ENCODE results near the gene KRTAP4-7. TPM values are rescaled to one million over a fixed set of nuclear protein-coding genes. Genes with fewer than 3 reads are reported as not detected.
A peak's percentile ranks its signal among the peaks of the same experiment; 100 is the strongest.
"Not testable (repeated sequence)": the region's sequence is repeated elsewhere in the genome, so short reads cannot be mapped to it uniquely, and the experiment has no call there.

KRTAP4-7 gene
- total RNA-seq = not detected in 2 replicates

DNA sequence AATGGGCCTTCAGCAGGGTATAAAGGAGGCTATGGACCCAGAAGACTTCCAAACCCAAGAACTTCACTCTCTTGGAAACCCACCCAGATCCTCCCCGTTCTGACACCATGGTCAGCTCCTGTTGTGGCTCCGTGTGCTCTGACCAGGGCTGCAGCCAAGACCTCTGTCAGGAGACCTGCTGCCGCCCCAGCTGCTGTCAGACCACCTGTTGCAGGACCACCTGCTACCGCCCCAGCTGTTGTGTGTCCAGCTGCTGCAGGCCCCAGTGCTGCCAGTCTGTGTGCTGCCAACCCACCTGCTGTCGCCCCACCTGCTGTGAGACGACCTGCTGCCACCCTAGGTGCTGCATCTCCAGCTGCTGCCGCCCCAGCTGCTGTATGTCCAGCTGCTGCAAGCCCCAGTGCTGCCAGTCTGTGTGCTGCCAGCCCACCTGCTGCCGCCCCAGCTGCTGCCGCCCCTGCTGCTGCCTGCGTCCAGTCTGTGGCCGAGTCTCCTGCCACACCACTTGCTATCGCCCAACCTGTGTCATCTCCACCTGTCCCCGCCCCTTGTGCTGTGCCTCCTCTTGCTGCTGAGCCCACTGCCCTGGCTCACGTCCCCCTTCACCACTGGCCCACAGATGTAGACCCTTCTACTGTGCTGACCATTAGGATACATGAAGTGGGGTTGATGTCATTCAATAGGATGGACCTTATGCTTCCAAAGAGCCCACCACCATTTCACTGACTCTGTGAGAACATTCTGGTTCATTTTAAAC is at the start of gene KRTAP4-7:
KRTAP4-7 (plus strand) TSS at position 51 of the 757 bp plus-strand sequence; CDS start at position 108, 57 bp downstream.
- DNase-seq (ENCODE audit: low read depth in 2 of 2) = not testable (repeated sequence)

GRCh38 chr17:41034346-41034935 is 49.5 kb upstream of the KRTAP4-7 start, which contains the start of gene KRTAP1-3:
Gene KRTAP1-3, minus strand, starts transcription at chr17:41034874. Its CDS starts 53 bp downstream, at chr17:41034821.
- DNase-seq (ENCODE audit: low read depth in 2 of 2) = not testable (repeated sequence)

- DNase-seq (ENCODE audit: low read depth in 2 of 2) = no peak
Measured at GRCh38 chr17:41037853-41038350, 46.0 kb upstream of the KRTAP4-7 start.

DNA sequence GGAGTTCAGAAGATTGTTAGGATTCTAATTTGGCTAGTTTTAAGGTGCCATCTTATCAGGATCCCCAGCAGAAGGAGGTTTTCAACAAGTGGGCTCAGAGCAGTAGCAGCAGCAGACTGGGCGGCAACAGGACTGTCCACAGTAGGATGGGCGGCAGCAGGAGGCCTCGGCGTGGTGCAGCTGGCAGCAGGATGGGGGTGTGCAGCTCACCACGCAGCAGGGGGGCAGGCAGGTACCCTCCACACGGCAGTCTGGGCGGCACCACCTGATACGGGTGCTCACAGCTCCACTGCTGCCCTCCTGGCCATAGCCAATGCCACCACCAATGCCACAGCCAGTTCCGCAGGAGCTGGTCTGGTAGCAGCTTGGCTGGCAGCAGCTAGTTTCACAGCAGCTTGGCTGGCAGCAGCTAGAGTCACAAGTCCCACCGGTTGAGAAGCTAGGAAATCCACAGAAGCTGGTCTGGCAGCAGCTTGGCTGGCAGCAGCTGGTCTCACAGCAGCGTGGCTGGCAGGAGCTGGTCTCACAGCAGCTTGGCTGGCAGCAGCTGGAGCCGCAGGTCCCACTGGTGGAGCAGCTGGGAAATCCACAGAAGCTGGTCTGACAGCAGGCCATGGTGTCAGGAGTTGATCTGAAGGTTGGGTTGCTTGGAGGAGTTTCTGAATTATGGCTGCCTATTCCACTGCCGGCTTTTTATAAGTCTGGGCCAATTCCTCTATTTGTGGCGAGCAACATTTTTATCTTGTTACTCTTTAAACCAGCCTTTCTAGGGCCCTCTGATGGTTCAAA is 43.0 kb upstream of the KRTAP4-7 start, which contains the start of gene KRTAP1-1:
KRTAP1-1 (minus strand) TSS at position 668 of the 789 bp plus-strand sequence; CDS start at position 615, 53 bp downstream.
- DNase-seq (ENCODE audit: low read depth in 2 of 2) = not testable (repeated sequence)

GRCh38 chr17:41042953-41043352 is 41.0 kb upstream of the KRTAP4-7 start:
- DNase-seq (ENCODE audit: low read depth in 2 of 2) = no peak

DNA sequence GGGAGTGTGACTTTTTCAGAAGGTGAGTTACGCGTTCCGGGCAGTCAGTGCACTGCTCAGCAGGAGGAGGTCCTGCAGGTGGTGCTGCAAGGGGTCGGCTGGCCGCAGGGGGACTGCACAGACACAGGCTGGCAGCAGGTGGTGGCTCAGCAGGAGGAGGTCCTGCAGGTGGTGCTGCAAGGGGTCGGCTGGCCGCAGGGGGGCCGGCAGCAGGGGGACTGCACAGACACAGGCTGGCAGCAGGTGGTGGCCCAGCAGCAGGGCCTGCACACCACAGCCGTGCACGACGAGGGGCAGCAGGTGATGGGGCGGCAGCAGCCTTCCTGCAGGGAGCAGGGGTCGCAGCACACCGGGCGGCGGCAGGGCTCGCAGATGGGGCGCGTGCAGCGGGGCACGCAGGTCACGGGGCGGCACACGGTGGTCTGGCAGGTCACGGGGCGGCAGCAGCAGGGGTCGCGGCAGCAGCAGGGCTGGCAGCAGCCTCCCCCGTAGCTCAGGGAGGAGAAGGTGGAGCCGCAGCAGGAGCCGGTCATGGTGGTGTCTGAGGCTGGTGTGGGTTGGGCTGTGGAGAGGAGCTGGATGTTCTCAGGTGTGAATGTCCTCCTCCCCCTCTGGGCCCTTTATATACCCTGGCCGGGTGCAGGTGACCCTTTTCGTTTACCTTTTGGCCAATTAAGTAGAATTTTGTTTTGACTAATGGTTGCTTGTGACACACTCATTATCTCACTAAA is 37.0 kb upstream of the KRTAP4-7 start, which contains the start of gene KRTAP2-1:
KRTAP2-1 (minus strand) TSS at position 582 of the 731 bp plus-strand sequence; CDS start at position 533, 49 bp downstream.
- DNase-seq (ENCODE audit: low read depth in 2 of 2) = not testable (repeated sequence)

- DNase-seq (ENCODE audit: low read depth in 2 of 2) = peak in 1 of 2 donors; percentile 1
Measured at GRCh38 chr17:41048441-41048840, 35.5 kb upstream of the KRTAP4-7 start.

DNA sequence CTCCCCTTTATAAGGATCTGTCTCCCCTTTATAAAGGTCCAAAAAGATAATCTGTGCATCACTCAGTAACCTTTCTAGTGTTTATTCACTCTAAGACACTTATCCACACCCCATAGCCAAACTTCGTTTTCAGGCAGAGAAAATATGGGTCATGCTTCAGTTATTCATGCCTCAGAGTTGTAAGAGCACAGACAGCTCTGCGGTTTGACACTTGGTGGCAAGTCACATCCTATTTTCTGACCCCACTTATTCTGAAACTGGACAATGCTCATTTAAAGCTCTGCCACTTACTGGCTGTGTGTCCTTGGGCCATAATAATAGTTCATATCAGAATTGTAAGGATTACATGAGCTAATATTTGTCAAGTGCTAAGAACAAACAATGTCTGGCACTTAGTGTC is 34.8 kb upstream of the KRTAP4-7 start:
- peak in 1 of 2 donors; percentile 28 for DNase-seq (ENCODE audit: low read depth in 2 of 2)

DNA sequence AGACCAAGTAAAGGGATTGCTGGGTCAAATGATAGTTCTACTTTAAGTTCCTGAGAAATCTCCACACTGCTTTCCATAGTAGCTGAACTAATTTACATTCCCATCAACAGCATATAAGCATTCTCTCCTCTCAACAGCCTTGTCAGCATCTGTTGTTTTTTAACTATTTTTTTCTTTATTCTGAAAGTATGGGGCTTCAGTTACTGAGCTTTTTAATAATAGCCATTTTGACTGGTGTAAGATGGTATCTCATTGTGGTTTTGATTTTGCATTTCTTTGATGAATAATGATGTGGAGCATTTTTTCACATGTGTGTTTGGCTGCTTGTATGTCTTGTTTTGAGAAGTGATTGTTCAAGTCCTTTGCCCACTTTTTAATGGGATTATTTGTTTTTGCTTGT is 31.4 kb upstream of the KRTAP4-7 start:
- no peak for DNase-seq (ENCODE audit: low read depth in 2 of 2)

DNA sequence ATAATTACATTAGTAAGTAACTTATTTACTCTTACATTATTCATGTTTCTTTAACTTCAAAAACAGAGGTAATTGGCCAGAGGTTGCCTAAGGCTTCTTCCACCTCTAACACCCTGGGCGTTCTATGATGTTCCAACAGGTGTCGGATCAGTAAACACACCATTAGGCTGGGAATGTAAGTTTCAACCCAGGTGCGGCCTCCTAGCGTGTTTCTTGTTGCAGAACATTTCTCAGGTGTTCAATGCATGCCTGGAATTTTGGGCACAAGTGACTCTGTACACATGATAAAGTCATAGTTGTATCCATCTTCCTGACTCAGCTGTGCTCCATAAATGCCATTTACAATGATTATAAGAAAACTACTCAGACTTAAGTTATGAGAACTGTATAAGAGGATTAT is 29.9 kb upstream of the KRTAP4-7 start:
- DNase-seq (ENCODE audit: low read depth in 2 of 2) = no peak

GRCh38 chr17:41054556-41054955 is 29.4 kb upstream of the KRTAP4-7 start:
- DNase-seq (ENCODE audit: low read depth in 2 of 2) = not testable (repeated sequence)

DNA sequence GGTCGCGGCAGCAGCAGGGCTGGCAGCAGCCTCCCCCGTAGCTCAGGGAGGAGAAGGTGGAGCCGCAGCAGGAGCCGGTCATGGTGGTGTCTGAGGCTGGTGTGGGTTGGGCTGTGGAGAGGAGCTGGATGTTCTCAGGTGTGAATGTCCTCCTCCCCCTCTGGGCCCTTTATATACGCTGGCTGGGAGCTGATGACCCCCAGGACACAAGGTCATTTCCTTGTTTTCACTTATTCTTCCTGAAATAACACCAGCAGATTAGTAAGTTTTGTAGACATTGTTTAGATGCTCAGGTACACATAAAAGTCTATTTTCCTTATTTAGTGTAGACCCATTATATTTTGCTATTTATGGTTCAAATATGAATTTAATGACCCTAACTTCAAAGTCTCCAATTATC is 28.8 kb upstream of the KRTAP4-7 start, which contains the start of gene KRTAP2-2:
KRTAP2-2 (minus strand) TSS at position 101 of the 400 bp plus-strand sequence; CDS start at position 82, 19 bp downstream.
- DNase-seq (ENCODE audit: low read depth in 2 of 2) = not testable (repeated sequence)

GRCh38 chr17:41057547-41057946 is 26.4 kb upstream of the KRTAP4-7 start:
- no peak for DNase-seq (ENCODE audit: low read depth in 2 of 2)

DNA sequence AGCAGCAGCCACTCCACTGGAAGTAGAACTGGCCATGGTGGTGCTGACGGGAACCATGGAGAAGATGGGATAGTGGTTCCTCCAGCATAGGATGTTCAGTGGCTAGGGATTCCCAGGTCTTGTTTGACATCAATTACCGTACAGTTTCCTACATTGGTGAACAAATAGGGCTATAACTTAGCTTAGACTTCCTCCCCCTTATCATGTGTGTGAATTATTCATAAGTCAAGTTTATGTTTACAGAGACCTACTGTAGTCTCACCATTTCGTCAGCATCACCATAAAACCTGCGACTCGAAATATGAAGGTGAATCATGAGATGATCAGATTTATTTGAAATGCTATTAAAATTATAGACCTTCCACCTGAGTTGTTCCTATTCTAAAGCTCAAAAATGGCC is 25.2 kb upstream of the KRTAP4-7 start:
- DNase-seq (ENCODE audit: low read depth in 2 of 2) = no peak

DNA sequence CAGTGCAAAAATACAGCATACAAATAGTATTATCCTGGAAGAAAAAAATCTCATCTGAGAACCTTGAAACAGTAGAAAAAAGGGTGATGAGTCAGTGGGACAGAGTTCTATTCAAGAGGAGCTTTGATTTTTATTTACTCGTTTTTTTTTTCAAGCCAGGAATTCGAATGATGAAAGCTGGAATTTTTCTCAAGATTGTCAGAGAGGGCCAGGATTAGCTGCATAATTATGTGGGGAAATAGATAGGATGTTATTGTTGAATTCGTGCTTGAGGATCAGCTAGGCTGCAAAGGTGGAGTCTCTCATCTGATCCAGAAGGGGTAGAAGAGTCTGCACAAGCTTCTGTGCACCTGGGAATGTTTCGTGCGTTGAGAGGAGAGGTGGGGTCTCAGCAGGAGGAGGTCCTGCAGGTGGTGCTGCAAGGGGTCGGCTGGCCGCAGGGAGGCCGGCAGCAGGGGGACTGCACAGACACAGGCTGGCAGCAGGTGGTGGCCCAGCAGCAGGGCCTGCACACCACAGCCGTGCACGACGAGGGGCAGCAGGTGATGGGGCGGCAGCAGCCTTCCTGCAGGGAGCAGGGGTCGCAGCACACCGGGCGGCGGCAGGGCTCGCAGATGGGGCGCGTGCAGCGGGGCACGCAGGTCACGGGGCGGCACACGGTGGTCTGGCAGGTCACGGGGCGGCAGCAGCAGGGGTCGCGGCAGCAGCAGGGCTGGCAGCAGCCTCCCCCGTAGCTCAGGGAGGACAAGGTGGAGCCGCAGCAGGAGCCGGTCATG is 24.5 kb upstream of the KRTAP4-7 start:
- not testable (repeated sequence) for DNase-seq (ENCODE audit: low read depth in 2 of 2)

DNA sequence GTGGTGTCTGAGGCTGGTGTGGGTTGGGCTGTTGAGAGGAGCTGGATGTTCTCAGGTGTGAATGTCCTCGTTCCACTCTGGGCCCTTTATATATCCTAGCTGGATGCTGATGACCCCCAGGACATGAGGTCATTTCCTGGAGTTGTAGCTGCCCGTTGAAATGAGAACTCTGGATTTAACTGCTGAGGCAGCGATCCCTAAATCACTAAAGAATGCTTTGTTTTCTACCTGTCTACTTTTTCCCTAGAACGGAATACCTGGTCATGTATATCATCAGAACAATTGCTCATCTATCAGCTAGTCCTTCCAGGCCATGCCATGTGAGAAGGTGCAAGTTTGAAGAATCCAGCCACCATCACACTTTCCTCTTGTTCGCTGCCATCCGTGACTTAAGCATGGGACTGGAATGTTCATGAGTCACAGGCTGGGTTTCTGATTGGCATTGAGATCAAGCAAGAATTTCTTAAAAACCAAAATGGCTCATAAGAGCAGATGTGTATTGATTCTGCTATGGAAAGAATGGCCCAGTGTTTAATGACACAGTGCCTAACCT is 23.8 kb upstream of the KRTAP4-7 start, which contains the start of gene KRTAP2-3:
KRTAP2-3 (minus strand) TSS at position 63 of the 553 bp plus-strand sequence. CDS start 64 bp downstream, outside the sequence.
- DNase-seq (ENCODE audit: low read depth in 2 of 2) = peak in 1 of 2 donors; percentile 12

GRCh38 chr17:41061964-41062363 is 22.0 kb upstream of the KRTAP4-7 start:
- no peak for DNase-seq (ENCODE audit: low read depth in 2 of 2)

DNA sequence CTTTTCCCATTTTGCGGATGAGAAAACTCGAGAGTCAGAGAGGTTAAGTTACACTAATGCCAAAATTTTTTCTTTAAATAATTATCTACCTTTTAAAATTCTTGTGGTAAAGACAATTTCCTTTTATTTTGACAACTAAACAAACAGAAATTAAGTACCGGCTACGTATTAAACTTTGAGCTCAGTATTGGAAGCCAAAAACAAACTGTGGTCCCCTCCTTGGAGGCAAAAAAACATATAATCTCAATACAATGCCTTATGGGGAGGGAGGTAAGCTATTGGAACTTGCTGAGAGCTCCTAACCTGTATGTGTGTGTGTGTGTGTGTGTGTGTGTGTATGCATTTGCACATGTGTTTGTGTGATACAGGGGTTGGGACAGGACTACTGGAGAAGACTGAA is 20.5 kb upstream of the KRTAP4-7 start:
- DNase-seq (ENCODE audit: low read depth in 2 of 2) = no peak

GRCh38 chr17:41064301-41064700 is 19.6 kb upstream of the KRTAP4-7 start:
- DNase-seq (ENCODE audit: low read depth in 2 of 2) = no peak

Measured in lung microvascular endothelial cell (primary cell).